ENCODE data around the gene ZNF543. TPM values are rescaled to one million over a fixed set of nuclear protein-coding genes. Genes with fewer than 3 reads are reported as not detected.

Gene ZNF543
- total and polyA plus RNA-seq, 2 of the 8 experiments (the other 6 are each of a cell fraction or from before 2014, with no cell fraction given): 1.8 to 9.0 TPM

GRCh38 chr19:57359300-57359699, 39.0 kb downstream of the ZNF543 start:
- FAIRE-seq: no peak
- H3K9me3 ChIP-seq (ENCODE audit: insufficient read depth in 2 of 2, low read depth in 1 of 2, low read length in 1 of 2): no peaks in the 10 kb centered on the region
- no peak for TF ChIP-seq USF2 (IDR thresholded peaks at IDR 0.05; ENCODE audit: low read length)
- TF ChIP-seq JUND (IDR thresholded peaks at IDR 0.05; ENCODE audit: low read length): no peak
- TF ChIP-seq ZNF274 (IDR thresholded peaks at IDR 0.05; ENCODE audit: borderline replicate concordance, extremely low read depth, low read length): no peak
- no peak for TF ChIP-seq POU5F1 (IDR thresholded peaks at IDR 0.05; ENCODE audit: low read depth, low read length)
- TF ChIP-seq SAP30 (IDR thresholded peaks at IDR 0.05; ENCODE audit: insufficient read depth, insufficient replicate concordance, low read length): no peak
- TF ChIP-seq CTBP2 (IDR thresholded peaks at IDR 0.05; ENCODE audit: borderline replicate concordance, insufficient read depth, insufficient read length, low read length): no peak
- no peak for TF ChIP-seq ATF2 (IDR thresholded peaks at IDR 0.05; ENCODE audit: low read length)
- TF ChIP-seq BACH1 (IDR thresholded peaks at IDR 0.05; ENCODE audit: low read length): no peak

More at GRCh38 chr19:57359300-57359699, 39.0 kb downstream of the ZNF543 start:
- H2AFZ ChIP-seq (ENCODE audit: low read length): no peak overlapping the region
- H4K8ac ChIP-seq (ENCODE audit: extremely low read depth, insufficient read depth, low read length): no peak overlapping the region
- H3K79me2 ChIP-seq (ENCODE audit: control insufficient read depth in 1 of 2, insufficient read depth in 2 of 2, low read length in 2 of 2): peaks cover 0 to 6% of the 10 kb centered on the region in 2 experiments; a peak in 1 of 4 replicates
- H3K18ac ChIP-seq (ENCODE audit: extremely low read depth, low read length): no peak overlapping the region
- no peak overlapping the region for H3K4me2 ChIP-seq (ENCODE audit: insufficient read depth in 1 of 2, low read depth in 2 of 2, low read length in 2 of 2)
- H2BK5ac ChIP-seq (ENCODE audit: low read depth, low read length): no peak overlapping the region
- H3K79me1 ChIP-seq (ENCODE audit: low read depth, low read length): peaks cover 7% of the 10 kb centered on the region
- no peak for DNase-seq (ENCODE audit: low read depth in 1 of 2, low spot score in 2 of 2)
- no peak overlapping the region for H3K56ac ChIP-seq (replicated peaks; ENCODE audit: insufficient read length, low read depth, low read length)
- H3K14ac ChIP-seq (ENCODE audit: insufficient read length): no peak overlapping the region
- H3K4ac ChIP-seq (replicated peaks; ENCODE audit: insufficient read length, low read depth, low read length): no peak overlapping the region
- no peak overlapping the region for H4K91ac ChIP-seq (replicated peaks; ENCODE audit: insufficient read length, low read length)
- H3K9ac ChIP-seq (replicated peaks in 1 of 4; ENCODE audit: extremely low read depth in 1 of 4, low read depth in 3 of 4, low read length in 3 of 4): no peak overlapping the region
- H4K5ac ChIP-seq (ENCODE audit: insufficient read length, low read depth, low read length): no peak overlapping the region
- ChIA-PET CTCF (ENCODE audit: partially characterized antibody) (no interaction called here), POLR2A (ENCODE audit: partially characterized antibody) (interaction anchor here (1.4 kb wide), 1 partner anchor 8 kb away, joined by 4 read pairs; the partner anchor contains the start of gene ZNF304)
- no peak overlapping the region for H2BK120ac ChIP-seq (replicated peaks; ENCODE audit: low read depth, low read length)
- peaks cover 0 to 2% (median 1%) of the 10 kb centered on the region in 4 experiments; a peak in 2 of 7 replicates for H3K4me1 ChIP-seq (replicated peaks in 1 of 4; ENCODE audit: control insufficient read depth in 3 of 4, insufficient read depth in 4 of 4, low read length in 3 of 4)
- H3K4me3 ChIP-seq (ENCODE audit: extremely low read depth in 1 of 4, insufficient read depth in 2 of 4, low read depth in 3 of 4, low read length in 4 of 4): no peak overlapping the region
- peaks cover 7 to 35% (median 30%) of the 10 kb centered on the region in 4 experiments for H3K36me3 ChIP-seq (ENCODE audit: control insufficient read depth in 2 of 4, insufficient read depth in 4 of 4, low read length in 3 of 4)
- no peaks in the 10 kb centered on the region for H3K27me3 ChIP-seq (replicated peaks in 1 of 4; ENCODE audit: control insufficient read depth in 3 of 4, extremely low read depth in 1 of 4, insufficient read depth in 3 of 4, low read length in 3 of 4)
- no peak overlapping the region for H3K27ac ChIP-seq (ENCODE audit: low read depth, low read length)
- H4K20me1 ChIP-seq (replicated peaks in 1 of 2; ENCODE audit: control insufficient read depth in 1 of 2, insufficient read depth in 2 of 2, low read length in 2 of 2): no peaks in the 10 kb centered on the region
- no peak overlapping the region for H2BK12ac ChIP-seq (ENCODE audit: low read depth, low read length)
- no peak overlapping the region for H2BK20ac ChIP-seq (ENCODE audit: low read length)
- H3K23ac ChIP-seq (ENCODE audit: insufficient read length): no peak overlapping the region
- no peak overlapping the region for H2BK15ac ChIP-seq (ENCODE audit: low read length)
- no peak overlapping the region for H2AK5ac ChIP-seq (ENCODE audit: low read depth, low read length)
- peaks cover 9% of the 10 kb centered on the region for H3K23me2 ChIP-seq (ENCODE audit: low read depth, low read length)

Data from H1 (cell line).